T-cell (primary cell): ENCODE results near the gene ZNF555. TPM values are rescaled to one million over a fixed set of nuclear protein-coding genes. Genes with fewer than 3 reads are reported as not detected.
A peak's percentile ranks its signal among the peaks of the same experiment; 100 is the strongest.

Source experiments
- ATAC-seq, 4 experiments: fragments of 200-7000 bp in 3 of 4; fragments of 150-1000 bp in 1 of 4; cut with Tn5 transposase; replicated peaks in 1 of 4; 1 replicate in 3 of 4; 2 replicates in 1 of 4; pipeline ENCODE4 v1.10.0; 2021; ENCODE audit warnings: moderate library complexity in 3 of 4, mild to moderate bottlenecking in 2 of 4, moderate number of reproducible peaks in 1 of 4
- CTCF ChIA-PET, 2 donors: fragments of 300-600 bp; sonication (Branson Sonifier 250); formaldehyde crosslinking; loops; one replicate each; lab custom pipeline; 2022; ENCODE audit warnings: antibody characterized with exemption in 2 of 2; lab: Charles Lee
- POLR2A ChIA-PET, 2 donors: fragments of 300-600 bp; sonication (Branson Sonifier 250); formaldehyde crosslinking; loops; one replicate each; lab custom pipeline; 2022; ENCODE audit warnings: antibody characterized with exemption in 2 of 2; lab: Charles Lee
- DNase-seq, 35 experiments: peaks; one replicate each; pipeline versions ENCODE4 v3.0.0 to v3.0.0-alpha.2; 2013 to 2023
- H3K27ac ChIP-seq: one replicate; pipeline ENCODE4 v1.5.1; 2013; ENCODE audit warnings: low read length
- H3K27me3 ChIP-seq, 2 experiments: replicated peaks in 1 of 2; 1 replicate in 1 of 2; 2 replicates in 1 of 2; pipeline versions ENCODE4 v1.6.1 to v1.7.0; 2013; ENCODE audit warnings: low read length in 1 of 2, mixed read lengths in 1 of 2; ENCODE audit not compliant: control insufficient read depth in 2 of 2, insufficient read depth in 2 of 2; ENCODE audit errors: extremely low read depth in 1 of 2
- H3K36me3 ChIP-seq, 2 donors: 1 replicate in 1 of 2; 2 replicates in 1 of 2; pipeline versions ENCODE4 v1.6.1 to v1.7.0; 2013; ENCODE audit warnings: low read length in 1 of 2; ENCODE audit not compliant: control insufficient read depth in 2 of 2, insufficient read depth in 1 of 2; ENCODE audit errors: extremely low read depth in 1 of 2
- H3K4me1 ChIP-seq, 2 experiments: 1 replicate in 1 of 2; 2 replicates in 1 of 2; pipeline versions ENCODE4 v1.6.1 to v1.7.0; 2013; ENCODE audit warnings: low read length in 2 of 2, mixed read lengths in 1 of 2; ENCODE audit not compliant: insufficient read depth in 2 of 2, control insufficient read depth in 1 of 2; ENCODE audit errors: extremely low read depth in 1 of 2
- H3K4me3 ChIP-seq, 2 donors: 1 replicate in 1 of 2; 2 replicates in 1 of 2; pipeline versions ENCODE4 v1.5.1 to v1.7.0; 2013; ENCODE audit warnings: mild to moderate bottlenecking in 2 of 2, low read length in 1 of 2, moderate library complexity in 1 of 2; ENCODE audit not compliant: control insufficient read depth in 1 of 2; ENCODE audit errors: extremely low read depth in 1 of 2
- H3K9me3 ChIP-seq: 2 replicates; pipeline ENCODE4 v1.7.0; 2013
- H3K27ac Mint-ChIP-seq, 2 donors: one replicate each; pipeline ENCODE4 v1.8.0; 2020 to 2021; ENCODE audit warnings: mild to moderate bottlenecking in 2 of 2, mixed read lengths in 2 of 2
- H3K27me3 Mint-ChIP-seq, 2 donors: one replicate each; pipeline ENCODE4 v1.8.0; 2021 to 2022; ENCODE audit warnings: mixed read lengths in 2 of 2
- H3K36me3 Mint-ChIP-seq: one replicate; pipeline ENCODE4 v1.8.0; 2021; ENCODE audit warnings: mixed read lengths
- H3K4me1 Mint-ChIP-seq, 3 donors: one replicate each; pipeline ENCODE4 v1.8.0; 2020 to 2022; ENCODE audit warnings: mixed read lengths in 3 of 3, mild to moderate bottlenecking in 1 of 3
- H3K4me3 Mint-ChIP-seq, 3 donors: one replicate each; pipeline ENCODE4 v1.8.0; 2020 to 2022; ENCODE audit warnings: mild to moderate bottlenecking in 3 of 3, mixed read lengths in 3 of 3, moderate library complexity in 3 of 3
- H3K9me3 Mint-ChIP-seq, 3 donors: one replicate each; pipeline ENCODE4 v1.8.0; 2020 to 2022; ENCODE audit warnings: mixed read lengths in 3 of 3
- WGBS: methylation state at CpG from one replicate; pipeline ENCODE4 v1.1.5; 2013; ENCODE audit warnings: missing lambda C conversion rate; ENCODE audit not compliant: insufficient coverage; 5-methylcytosine and 5-hydroxymethylcytosine counted together
- total RNA-seq, 35 experiments: library from RNA in 6 of 35; stranded (reverse) in 6 of 35; fragments of 120-200 nt in 1 of 35; gene quantifications; one replicate each; pipeline versions ENCODE4 v1.2.1 to v1.2.4 and lab custom pipeline; 2013 to 2026

The ZNF555 gene
- total RNA-seq, 5 donors from 2014 or later (not counting 1 experiment from before 2014, with no cell fraction given), result 3.7 to 10.9 (median 6.7) TPM

- H3K9me3 ChIP-seq, result peaks cover 5% of the 10 kb centered on the region
- H3K4me3 ChIP-seq, result no peak overlapping the region
- H3K4me1 ChIP-seq, result no peaks in the 10 kb centered on the region
- H3K27ac ChIP-seq, result no peak overlapping the region
- H3K36me3 ChIP-seq, result no peaks in the 10 kb centered on the region
- Mint-ChIP-seq H3K27ac (no peak overlapping the region), H3K4me1 (no peaks in the 10 kb centered on the region), H3K9me3 (peaks cover 0 to 19% (median 10%) of the 10 kb centered on the region in 3 donors), H3K36me3 (no peaks in the 10 kb centered on the region), H3K27me3 (no peaks in the 10 kb centered on the region), H3K4me3 (no peak overlapping the region)
- CTCF ChIA-PET, result no interaction called here
- peaks cover 0 to 13% of the 10 kb centered on the region in 2 experiments for H3K27me3 ChIP-seq
- POLR2A ChIA-PET, result interaction anchor here in 1 of 2 donors (0.7 kb wide), 1 partner anchor 409 kb away, joined by 4 read pairs; no protein-coding TSS in a partner anchor
- DNase-seq (no peak), ATAC-seq (no peak)
- WGBS, result 92% methylated on average over 12 of the region's 32 CpGs
These were observed 36.4 kb downstream of the ZNF555 start for GRCh38 chr19:2877398-2878331.

- no peak overlapping the region for H3K27ac ChIP-seq
- 78% methylated on average over 2 of the region's 14 CpGs for WGBS
- H3K9me3 Mint-ChIP-seq, result peaks cover 0 to 4% (median 4%) of the 10 kb centered on the region in 3 donors
- no peaks in the 10 kb centered on the region for H3K27me3 Mint-ChIP-seq
- H3K4me3 ChIP-seq, result no peak overlapping the region
- POLR2A ChIA-PET, result no interaction called here
- H3K4me1 ChIP-seq, result peaks cover 0 to 11% of the 10 kb centered on the region in 2 experiments
- no peak overlapping the region for H3K4me3 Mint-ChIP-seq
- peaks cover 5 to 8% (median 7%) of the 10 kb centered on the region in 3 donors for H3K4me1 Mint-ChIP-seq
- ATAC-seq (no peak), DNase-seq (no peak)
- H3K9me3 ChIP-seq, result no peaks in the 10 kb centered on the region
- peaks cover 0 to 13% of the 10 kb centered on the region in 2 experiments for H3K27me3 ChIP-seq
- CTCF ChIA-PET, result no interaction called here
- no peaks in the 10 kb centered on the region for H3K36me3 ChIP-seq
- H3K36me3 Mint-ChIP-seq, result no peaks in the 10 kb centered on the region
- H3K27ac Mint-ChIP-seq, result no peak overlapping the region
These were observed 42.6 kb downstream of the ZNF555 start for GRCh38 chr19:2883686-2884439.

- DNase-seq (no peak), ATAC-seq (no peak)
- POLR2A ChIA-PET, result no interaction called here
- H3K36me3 Mint-ChIP-seq, result no peaks in the 10 kb centered on the region
- no peak overlapping the region for H3K4me3 ChIP-seq
- H3K9me3 ChIP-seq, result no peaks in the 10 kb centered on the region
- peaks cover 0 to 13% of the 10 kb centered on the region in 2 experiments for H3K4me1 ChIP-seq
- CTCF ChIA-PET, result no interaction called here
- H3K27me3 ChIP-seq, result peaks cover 0 to 9% of the 10 kb centered on the region in 2 experiments
- no peak overlapping the region for H3K27ac Mint-ChIP-seq
- no peaks in the 10 kb centered on the region for H3K9me3 Mint-ChIP-seq
- H3K36me3 ChIP-seq, result no peaks in the 10 kb centered on the region
- H3K27me3 Mint-ChIP-seq, result no peaks in the 10 kb centered on the region
- no peak overlapping the region for H3K27ac ChIP-seq
- H3K4me1 Mint-ChIP-seq, result peaks cover 5 to 10% (median 7%) of the 10 kb centered on the region in 3 donors
- H3K4me3 Mint-ChIP-seq, result no peak overlapping the region
- 85% methylated on average over 17 of the region's 17 CpGs for WGBS
These were observed 44.5 kb downstream of the ZNF555 start for GRCh38 chr19:2885736-2886135.

GRCh38 chr19:2887391-2887914, 46.2 kb downstream of the ZNF555 start:
- Mint-ChIP-seq H3K9me3 (no peaks in the 10 kb centered on the region), H3K27me3 (no peaks in the 10 kb centered on the region), H3K27ac (no peak overlapping the region), H3K36me3 (no peaks in the 10 kb centered on the region), H3K4me3 (peak overlapping the region in 1 of 3 donors; percentile 62), H3K4me1 (peaks cover 5 to 10% (median 7%) of the 10 kb centered on the region in 3 donors)
- CTCF ChIA-PET, result interaction anchor here (1.1 to 1.5 kb wide), 2 partner anchors 13 to 853 kb away, joined by 3 to 6 read pairs; partner anchors contain the start of gene ZNF57 (in 1 of the 2)
- peak in 1 of 35 experiments; percentile 51 for DNase-seq
- peaks cover 0 to 13% of the 10 kb centered on the region in 2 experiments for H3K4me1 ChIP-seq
- H3K4me3 ChIP-seq, result no peak overlapping the region
- no peaks in the 10 kb centered on the region for H3K36me3 ChIP-seq
- H3K27ac ChIP-seq, result no peak overlapping the region
- no peaks in the 10 kb centered on the region for H3K27me3 ChIP-seq
- ATAC-seq, result peak in 1 of 4 experiments; percentile 26
- 45% methylated on average over 5 of the region's 9 CpGs for WGBS
- POLR2A ChIA-PET, result interaction anchor here in 1 of 2 donors (0.5 kb wide), 1 partner anchor 376 kb away, joined by 3 read pairs; no protein-coding TSS in a partner anchor
- H3K9me3 ChIP-seq, result no peaks in the 10 kb centered on the region

- Mint-ChIP-seq H3K4me3 (peak overlapping the region; percentile 9 to 62 (median 45)), H3K27ac (peak overlapping the region in 1 of 2 donors; percentile 43), H3K9me3 (no peaks in the 10 kb centered on the region), H3K4me1 (peaks cover 5 to 10% (median 7%) of the 10 kb centered on the region in 3 donors), H3K36me3 (no peaks in the 10 kb centered on the region), H3K27me3 (no peaks in the 10 kb centered on the region)
- ChIA-PET POLR2A (no interaction called here), CTCF (interaction anchor here in 1 of 2 donors (0.7 kb wide), 1 partner anchor 1896 kb away, joined by 4 read pairs; no protein-coding TSS in a partner anchor)
- Histone ChIP-seq H3K4me3 (peak overlapping the region in 1 of 2 donors; percentile 46), H3K27ac (peak overlapping the region; percentile 41), H3K27me3 (peaks cover 0 to 3% of the 10 kb centered on the region in 2 experiments), H3K36me3 (no peaks in the 10 kb centered on the region), H3K4me1 (peaks cover 0 to 13% of the 10 kb centered on the region in 2 experiments), H3K9me3 (no peaks in the 10 kb centered on the region)
- ATAC-seq (peak; percentile 61 to 91 (median 78)), DNase-seq (peak; percentile 6 to 83 (median 57))
- WGBS, result 62% methylated on average over 25 of the region's 37 CpGs
These were observed 47.5 kb downstream of the ZNF555 start for GRCh38 chr19:2888731-2889224.
